ENCODE measurements around the gene ANKRD13B. TPM values are rescaled to one million over a fixed set of nuclear protein-coding genes. Genes with fewer than 3 reads are reported as not detected.

ANKRD13B gene
- total and polyA plus RNA-seq, 2 of the 13 experiments (the other 11 are each of a cell fraction or from before 2014, with no cell fraction given), result 1.7 to 1.8 TPM

DNA sequence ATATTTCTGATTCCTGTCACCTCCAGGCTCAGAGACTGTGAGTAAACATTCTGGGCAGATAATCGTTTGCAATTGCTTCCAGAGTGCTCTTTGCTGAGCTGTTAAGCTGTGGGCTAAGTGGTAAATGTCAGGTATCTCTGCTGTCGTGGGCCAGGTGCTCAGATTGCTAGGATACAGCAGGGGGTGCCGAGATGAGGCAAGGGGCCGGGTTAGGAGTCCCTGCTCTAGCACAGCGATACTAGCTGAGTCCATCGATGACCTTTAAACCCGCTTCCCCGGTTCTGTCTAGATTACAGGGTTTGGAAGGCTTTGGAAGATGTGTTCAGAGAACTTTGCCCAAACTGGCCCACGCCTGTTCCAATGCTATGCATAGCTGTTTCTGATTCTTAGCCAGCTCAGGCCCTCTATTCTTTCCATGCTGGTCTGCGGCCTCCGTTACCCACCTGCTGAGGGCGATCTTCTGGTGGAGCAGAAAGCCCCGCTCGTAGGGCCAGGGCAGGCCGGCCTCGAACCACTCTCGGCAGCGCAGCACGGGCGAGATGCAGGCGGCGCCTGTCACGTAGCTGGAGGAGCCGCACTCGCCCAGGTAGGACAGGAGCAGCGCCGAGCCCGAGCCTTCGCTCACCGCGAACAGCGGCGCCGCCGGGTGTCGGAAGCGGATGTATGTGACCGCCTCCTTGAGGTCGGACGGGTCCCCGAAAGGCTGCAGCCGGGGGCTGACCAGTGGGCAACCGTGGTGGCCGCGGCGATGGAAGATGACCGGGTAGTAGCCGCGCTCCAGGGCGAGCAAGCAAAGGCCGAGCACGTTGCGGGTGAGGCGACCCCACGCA, 27.1 kb upstream of the ANKRD13B start (continued):
- TF ChIP-seq SOX13 (IDR thresholded peaks at IDR 0.05), result no peak
- peak in 1 of 2 experiments; percentile 20; a peak in 1 of 4 replicates for TF ChIP-seq SOX13 (CRISPR knock-in tag; conservative IDR thresholded peaks at IDR 0.05 in 1 of 2, IDR thresholded peaks at IDR 0.05 in 1 of 2)
- no peak for TF ChIP-seq SRSF9 (IDR thresholded peaks at IDR 0.05; ENCODE audit: borderline replicate concordance, insufficient read depth, low read depth, low read length, poor library complexity, severe bottlenecking)
- TF ChIP-seq MEIS1 (CRISPR knock-in tag; IDR thresholded peaks at IDR 0.05; ENCODE audit: borderline replicate concordance), result no peak; the same call in 1 of the 2 replicates
- TF ChIP-seq ZC3H13 (CRISPR knock-in tag; IDR thresholded peaks at IDR 0.05), result no peak
- no peak for TF ChIP-seq ZNF205 (CRISPR knock-in tag; IDR thresholded peaks at IDR 0.05)
- TF ChIP-seq, protein P1, sequence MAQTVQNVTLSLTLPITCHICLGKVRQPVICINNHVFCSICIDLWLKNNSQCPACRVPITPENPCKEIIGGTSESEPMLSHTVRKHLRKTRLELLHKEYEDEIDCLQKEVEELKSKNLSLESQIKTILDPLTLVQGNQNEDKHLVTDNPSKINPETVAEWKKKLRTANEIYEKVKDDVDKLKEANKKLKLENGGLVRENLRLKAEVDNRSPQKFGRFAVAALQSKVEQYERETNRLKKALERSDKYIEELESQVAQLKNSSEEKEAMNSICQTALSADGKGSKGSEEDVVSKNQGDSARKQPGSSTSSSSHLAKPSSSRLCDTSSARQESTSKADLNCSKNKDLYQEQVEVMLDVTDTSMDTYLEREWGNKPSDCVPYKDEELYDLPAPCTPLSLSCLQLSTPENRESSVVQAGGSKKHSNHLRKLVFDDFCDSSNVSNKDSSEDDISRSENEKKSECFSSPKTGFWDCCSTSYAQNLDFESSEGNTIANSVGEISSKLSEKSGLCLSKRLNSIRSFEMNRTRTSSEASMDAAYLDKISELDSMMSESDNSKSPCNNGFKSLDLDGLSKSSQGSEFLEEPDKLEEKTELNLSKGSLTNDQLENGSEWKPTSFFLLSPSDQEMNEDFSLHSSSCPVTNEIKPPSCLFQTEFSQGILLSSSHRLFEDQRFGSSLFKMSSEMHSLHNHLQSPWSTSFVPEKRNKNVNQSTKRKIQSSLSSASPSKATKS (CRISPR knock-in tag; IDR thresholded peaks at IDR 0.05), result no peak
- no peak for TF ChIP-seq ZNF556 (CRISPR knock-in tag; IDR thresholded peaks at IDR 0.05; ENCODE audit: borderline replicate concordance)
- no peak for TF ChIP-seq ZKSCAN5 (CRISPR knock-in tag; IDR thresholded peaks at IDR 0.05)
- no peak for TF ChIP-seq FOXP1 (IDR thresholded peaks at IDR 0.05)
- no peak for TF ChIP-seq FOXP1 (CRISPR knock-in tag; IDR thresholded peaks at IDR 0.05)
- TF ChIP-seq CCDC6 (CRISPR knock-in tag; IDR thresholded peaks at IDR 0.05), result no peak; the same call in 1 of the 2 replicates
- TF ChIP-seq, protein P2, sequence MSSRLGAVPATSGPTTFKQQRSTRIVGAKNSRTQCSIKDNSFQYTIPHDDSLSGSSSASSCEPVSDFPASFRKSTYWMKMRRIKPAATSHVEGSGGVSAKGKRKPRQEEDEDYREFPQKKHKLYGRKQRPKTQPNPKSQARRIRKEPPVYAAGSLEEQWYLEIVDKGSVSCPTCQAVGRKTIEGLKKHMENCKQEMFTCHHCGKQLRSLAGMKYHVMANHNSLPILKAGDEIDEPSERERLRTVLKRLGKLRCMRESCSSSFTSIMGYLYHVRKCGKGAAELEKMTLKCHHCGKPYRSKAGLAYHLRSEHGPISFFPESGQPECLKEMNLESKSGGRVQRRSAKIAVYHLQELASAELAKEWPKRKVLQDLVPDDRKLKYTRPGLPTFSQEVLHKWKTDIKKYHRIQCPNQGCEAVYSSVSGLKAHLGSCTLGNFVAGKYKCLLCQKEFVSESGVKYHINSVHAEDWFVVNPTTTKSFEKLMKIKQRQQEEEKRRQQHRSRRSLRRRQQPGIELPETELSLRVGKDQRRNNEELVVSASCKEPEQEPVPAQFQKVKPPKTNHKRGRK (CRISPR knock-in tag; IDR thresholded peaks at IDR 0.05), result no peak
- TF ChIP-seq RXRB (CRISPR knock-in tag; IDR thresholded peaks at IDR 0.05; ENCODE audit: borderline replicate concordance), result no peak
- peak; percentile 80 for TF ChIP-seq HNRNPLL (IDR thresholded peaks at IDR 0.05; ENCODE audit: low read depth, low read length, poor library complexity, severe bottlenecking)
- TF ChIP-seq ZNF292 (CRISPR knock-in tag; IDR thresholded peaks at IDR 0.05; ENCODE audit: borderline replicate concordance, low read depth), result no peak; the same call in 1 of the 2 replicates
- no peak for TF ChIP-seq ZNF75D (CRISPR knock-in tag; IDR thresholded peaks at IDR 0.05; ENCODE audit: borderline replicate concordance)
- TF ChIP-seq ZNF547 (CRISPR knock-in tag; IDR thresholded peaks at IDR 0.05), result no peak
- TF ChIP-seq, protein P3, sequence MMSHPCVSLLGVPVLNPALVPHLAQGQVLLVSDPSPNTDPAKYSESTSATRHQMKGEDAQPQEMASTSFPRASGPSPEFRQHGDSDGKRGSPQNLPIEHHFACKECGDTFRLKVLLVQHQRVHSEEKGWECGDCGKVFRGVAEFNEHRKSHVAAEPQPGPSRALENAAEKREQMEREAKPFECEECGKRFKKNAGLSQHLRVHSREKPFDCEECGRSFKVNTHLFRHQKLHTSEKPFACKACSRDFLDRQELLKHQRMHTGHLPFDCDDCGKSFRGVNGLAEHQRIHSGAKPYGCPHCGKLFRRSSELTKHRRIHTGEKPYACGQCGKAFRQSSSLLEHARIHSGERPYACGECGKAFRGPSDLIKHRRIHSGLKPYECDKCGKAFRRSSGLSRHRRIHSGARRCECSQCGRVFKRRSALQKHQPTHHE (CRISPR knock-in tag; IDR thresholded peaks at IDR 0.05; ENCODE audit: borderline replicate concordance), result 0 out of 2 replicates have a peak, but pooled peaks have one; percentile 26

Measured in HepG2 (cell line).